Suprapubic skin (tissue), 4 donors: ENCODE data around the gene IQCE. TPM values are rescaled to one million over a fixed set of nuclear protein-coding genes. Genes with fewer than 3 reads are reported as not detected.

ENCODE experiments used
- DNase-seq, 2 donors: peaks; one replicate each; pipeline ENCODE4 v3.0.0-alpha.2; 2019; ENCODE audit warnings: low spot score in 2 of 2
- H3K27ac ChIP-seq: fragments of 200-600 bp; sonication (generic); one replicate; pipeline ENCODE4 v1.5.1; 2019
- H3K27me3 ChIP-seq: fragments of 200-600 bp; sonication (generic); one replicate; pipeline ENCODE4 v1.5.1; 2019
- H3K36me3 ChIP-seq: fragments of 200-600 bp; sonication (generic); one replicate; pipeline ENCODE4 v1.5.1; 2019
- H3K4me1 ChIP-seq: fragments of 200-600 bp; sonication (generic); one replicate; pipeline ENCODE4 v1.5.1; 2019
- H3K4me3 ChIP-seq: fragments of 200-600 bp; sonication (generic); one replicate; pipeline ENCODE4 v1.5.1; 2019; ENCODE audit warnings: mild to moderate bottlenecking
- H3K9me3 ChIP-seq: fragments of 200-600 bp; sonication (generic); one replicate; pipeline ENCODE4 v1.5.1; 2019
- CTCF ChIP-seq, 2 donors: fragments of 200-600 bp in 1 of 2; fragments of 450-650 bp in 1 of 2; sonication (generic) in 1 of 2; IDR thresholded peaks; one replicate each; pipeline ENCODE4 v1.5.1; 2016 to 2019; ENCODE audit warnings: antibody characterized with exemption in 2 of 2, mild to moderate bottlenecking in 1 of 2, moderate library complexity in 1 of 2
- EP300 ChIP-seq: sonication (generic); formaldehyde crosslinking; IDR thresholded peaks from one replicate; pipeline ENCODE4 v1.6.1; 2017; ENCODE audit warnings: antibody characterized with exemption
- POLR2A ChIP-seq, 2 donors: fragments of 450-650 bp; IDR thresholded peaks; one replicate each; pipeline ENCODE4 v1.6.1; 2017; ENCODE audit warnings: antibody characterized with exemption in 2 of 2, mild to moderate bottlenecking in 2 of 2, moderate library complexity in 2 of 2
- POLR2AphosphoS5 ChIP-seq, 3 donors: sonication (generic); formaldehyde crosslinking; IDR thresholded peaks; one replicate each; pipeline ENCODE4 v1.6.1; 2017; ENCODE audit warnings: antibody characterized with exemption in 3 of 3
- WGBS: methylation state at CpG from one replicate; pipeline ENCODE4 v1.1.5; 2018; 5-methylcytosine and 5-hydroxymethylcytosine counted together
- total RNA-seq, 4 donors: library from RNA; depleted of rRNA; stranded (reverse); fragments of >200 nt; gene quantifications; one replicate each; pipeline ENCODE4 v1.1.0, GENCODE V29; 2016

IQCE gene
- total RNA-seq, 4 donors from 2014 or later, result 10.1 to 18.8 (median 15.7) TPM

GRCh38 chr7:2592375-2592865 is 33.6 kb downstream of the IQCE start:
- Histone ChIP-seq H3K27me3 (no peaks in the 10 kb centered on the region), H3K9me3 (no peaks in the 10 kb centered on the region), H3K4me1 (no peaks in the 10 kb centered on the region), H3K27ac (no peak overlapping the region), H3K36me3 (peaks cover 76% of the 10 kb centered on the region), H3K4me3 (no peak overlapping the region)
- DNase-seq, result no peak
- TF ChIP-seq POLR2A (IDR thresholded peaks at IDR 0.05) (no peak), POLR2AphosphoS5 (IDR thresholded peaks at IDR 0.05) (no peak), CTCF (IDR thresholded peaks at IDR 0.05) (no peak), EP300 (no peak)
- 96% methylated on average over 16 of the region's 23 CpGs for WGBS

- no peaks in the 10 kb centered on the region for H3K4me1 ChIP-seq
- peaks cover 76% of the 10 kb centered on the region for H3K36me3 ChIP-seq
- no peak overlapping the region for H3K27ac ChIP-seq
- DNase-seq, result no peak
- H3K27me3 ChIP-seq, result no peaks in the 10 kb centered on the region
- no peaks in the 10 kb centered on the region for H3K9me3 ChIP-seq
- no peak overlapping the region for H3K4me3 ChIP-seq
- WGBS, result 94% methylated on average over 36 of the region's 38 CpGs
- TF ChIP-seq POLR2AphosphoS5 (IDR thresholded peaks at IDR 0.05) (no peak), POLR2A (IDR thresholded peaks at IDR 0.05) (no peak), EP300 (no peak), CTCF (IDR thresholded peaks at IDR 0.05) (no peak)
These were observed 34.4 kb downstream of the IQCE start for GRCh38 chr7:2593036-2593727.

GRCh38 chr7:2594599-2594998 is 35.8 kb downstream of the IQCE start:
- H3K9me3 ChIP-seq, result no peaks in the 10 kb centered on the region
- 94% methylated on average over 10 of the region's 10 CpGs for WGBS
- H3K4me1 ChIP-seq, result no peaks in the 10 kb centered on the region
- peaks cover 86% of the 10 kb centered on the region for H3K36me3 ChIP-seq
- H3K27ac ChIP-seq, result no peak overlapping the region
- no peak for DNase-seq
- H3K27me3 ChIP-seq, result no peaks in the 10 kb centered on the region
- TF ChIP-seq CTCF (IDR thresholded peaks at IDR 0.05) (no peak), POLR2AphosphoS5 (IDR thresholded peaks at IDR 0.05) (no peak), EP300 (no peak), POLR2A (IDR thresholded peaks at IDR 0.05) (no peak)
- no peak overlapping the region for H3K4me3 ChIP-seq

GRCh38 chr7:2595258-2595860 is 36.6 kb downstream of the IQCE start:
- DNase-seq, result no peak
- H3K27ac ChIP-seq, result no peak overlapping the region
- H3K4me1 ChIP-seq, result no peaks in the 10 kb centered on the region
- H3K9me3 ChIP-seq, result no peaks in the 10 kb centered on the region
- H3K36me3 ChIP-seq, result peaks cover 80% of the 10 kb centered on the region
- no peak for TF ChIP-seq POLR2A (IDR thresholded peaks at IDR 0.05)
- no peak for TF ChIP-seq POLR2AphosphoS5 (IDR thresholded peaks at IDR 0.05)
- TF ChIP-seq EP300, result no peak
- no peak for TF ChIP-seq CTCF (IDR thresholded peaks at IDR 0.05)
- H3K4me3 ChIP-seq, result no peak overlapping the region
- 92% methylated on average over 10 of the region's 27 CpGs for WGBS
- H3K27me3 ChIP-seq, result no peaks in the 10 kb centered on the region

DNA sequence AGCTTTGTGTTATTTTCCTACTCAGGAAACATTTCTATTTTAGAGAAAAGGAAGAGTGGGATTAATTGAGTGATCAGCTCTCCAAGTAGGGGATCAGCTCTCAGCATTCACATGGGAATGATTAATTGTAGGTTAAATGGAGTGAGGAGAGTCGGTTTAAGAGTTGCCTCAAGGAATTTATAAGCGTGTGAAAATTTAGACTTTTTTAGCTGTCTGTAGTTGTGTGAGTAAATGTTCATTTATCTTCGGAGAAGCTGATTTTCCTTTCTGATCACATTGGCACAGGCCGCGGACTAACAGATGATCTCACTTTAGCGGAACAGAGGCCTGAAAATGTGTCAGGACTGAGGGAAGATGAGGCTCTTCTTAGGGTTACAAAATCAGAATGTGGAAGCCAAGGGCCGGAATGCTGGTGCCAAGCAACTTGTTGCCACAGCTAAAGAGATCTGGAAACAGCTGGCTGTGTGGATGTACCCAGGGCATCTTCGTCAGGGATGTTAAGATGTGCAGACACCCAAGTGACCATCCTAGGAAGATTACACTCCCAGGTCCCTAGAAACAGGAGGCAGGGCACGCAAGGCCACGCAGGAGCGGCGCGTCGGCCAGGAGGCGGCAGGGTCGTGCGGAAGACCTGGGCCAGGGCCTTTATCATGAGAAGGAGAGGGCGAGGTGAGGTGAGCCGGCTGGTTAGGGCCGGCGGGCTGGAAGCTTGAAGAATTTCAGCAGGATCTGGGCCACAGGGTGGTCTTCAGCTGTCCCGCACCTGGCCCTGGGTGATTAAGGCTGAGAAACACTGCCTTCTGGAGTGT is 37.9 kb downstream of the IQCE start:
- Histone ChIP-seq H3K36me3 (peaks cover 81% of the 10 kb centered on the region), H3K4me3 (no peak overlapping the region), H3K4me1 (no peaks in the 10 kb centered on the region), H3K9me3 (no peaks in the 10 kb centered on the region), H3K27ac (no peak overlapping the region), H3K27me3 (no peaks in the 10 kb centered on the region)
- no peak for TF ChIP-seq CTCF (IDR thresholded peaks at IDR 0.05)
- WGBS, result 89% methylated on average over 22 of the region's 22 CpGs
- no peak for DNase-seq
